ENCODE results near the gene PFN1.
A peak's percentile ranks its signal among the peaks of the same experiment; 100 is the strongest.

The PFN1 gene

DNA sequence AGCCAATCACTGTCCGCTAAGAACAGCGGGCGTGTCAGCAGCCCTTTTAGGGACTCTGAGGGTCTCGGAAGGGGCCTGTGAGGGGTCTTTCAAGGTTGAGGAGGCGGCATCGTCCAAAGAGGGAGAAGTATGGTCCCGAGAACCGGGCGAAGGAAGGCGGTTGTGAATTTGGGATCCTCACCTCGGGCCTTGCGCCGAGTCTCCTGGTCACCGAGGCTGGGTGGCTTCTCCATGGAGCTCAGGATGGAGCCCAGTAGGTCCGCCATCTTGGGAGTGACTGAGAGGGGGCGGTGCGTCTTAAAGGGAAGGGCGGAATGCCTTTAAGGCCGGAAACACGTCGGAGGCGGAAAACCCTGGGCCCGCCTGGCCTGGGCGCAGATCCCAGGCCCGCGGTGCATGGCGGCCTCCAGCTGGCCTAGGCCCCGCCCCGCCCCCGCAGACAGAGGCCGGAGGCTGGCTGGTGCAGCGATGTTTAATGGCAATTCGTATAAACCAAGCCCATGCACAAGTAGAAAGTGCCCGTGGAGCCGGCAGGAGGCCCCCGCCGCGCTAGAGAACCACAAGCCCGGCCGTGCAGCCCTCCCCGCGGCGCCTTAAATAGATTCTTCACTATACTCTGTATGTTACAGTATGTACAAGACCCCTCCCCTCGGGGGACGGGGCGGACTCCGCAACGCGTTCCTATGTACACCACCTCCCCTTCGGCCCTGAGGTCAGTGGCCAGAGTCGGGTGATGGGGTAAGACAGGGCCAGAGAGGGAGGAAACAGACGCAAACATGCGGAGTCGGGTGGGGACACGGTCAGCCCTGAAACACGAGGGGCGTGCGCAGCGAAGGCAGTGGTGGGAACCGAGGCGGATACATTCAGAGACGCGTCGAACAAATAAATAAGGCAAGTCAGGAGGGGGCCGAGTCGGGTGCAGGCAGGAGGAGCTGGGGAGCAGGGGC is 19.5 kb upstream of the PFN1 start, which contains the start of gene SPAG7:
Gene SPAG7, minus strand, starts transcription at position 279 of the 947 bp plus-strand sequence. Its CDS starts 13 bp downstream, at position 266.
- peak; percentile 97 for DNase-seq (ENCODE audit: low spot score)

DNA sequence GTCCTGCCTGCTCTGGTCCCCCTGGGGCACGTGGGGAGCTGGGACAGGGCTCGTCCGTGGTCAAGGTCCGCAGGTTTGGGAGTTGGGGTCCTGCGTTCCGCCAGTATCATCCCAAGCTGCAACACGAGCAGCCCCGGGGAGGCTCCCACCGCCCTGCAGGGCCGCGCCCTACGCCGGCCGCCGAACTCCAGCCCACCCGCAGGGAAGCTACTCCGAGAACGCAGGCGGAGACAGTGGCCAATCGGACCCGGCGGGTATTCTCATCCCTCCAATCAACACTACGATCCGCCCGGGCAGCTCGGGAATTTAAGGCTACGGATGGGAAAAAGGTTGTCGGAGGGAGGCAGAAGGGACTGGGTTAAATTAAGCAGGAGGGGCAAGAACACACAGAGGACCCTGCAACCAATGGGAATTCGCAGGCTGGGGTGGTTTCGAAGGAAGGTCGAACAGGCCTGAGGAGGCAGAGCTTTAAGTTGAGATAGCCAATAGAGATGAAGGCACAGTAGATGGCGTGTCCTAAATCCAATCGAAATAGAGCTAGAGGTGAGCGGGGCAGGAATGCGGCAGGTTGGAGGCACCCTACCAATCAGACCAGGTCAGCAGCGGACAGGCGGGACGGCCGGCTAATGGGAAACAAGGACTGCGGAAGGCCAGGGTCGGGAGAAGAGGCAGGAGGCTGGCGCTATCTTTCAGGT is 18.7 kb upstream of the PFN1 start:
- DNase-seq (ENCODE audit: low spot score): peak; percentile 100

DNA sequence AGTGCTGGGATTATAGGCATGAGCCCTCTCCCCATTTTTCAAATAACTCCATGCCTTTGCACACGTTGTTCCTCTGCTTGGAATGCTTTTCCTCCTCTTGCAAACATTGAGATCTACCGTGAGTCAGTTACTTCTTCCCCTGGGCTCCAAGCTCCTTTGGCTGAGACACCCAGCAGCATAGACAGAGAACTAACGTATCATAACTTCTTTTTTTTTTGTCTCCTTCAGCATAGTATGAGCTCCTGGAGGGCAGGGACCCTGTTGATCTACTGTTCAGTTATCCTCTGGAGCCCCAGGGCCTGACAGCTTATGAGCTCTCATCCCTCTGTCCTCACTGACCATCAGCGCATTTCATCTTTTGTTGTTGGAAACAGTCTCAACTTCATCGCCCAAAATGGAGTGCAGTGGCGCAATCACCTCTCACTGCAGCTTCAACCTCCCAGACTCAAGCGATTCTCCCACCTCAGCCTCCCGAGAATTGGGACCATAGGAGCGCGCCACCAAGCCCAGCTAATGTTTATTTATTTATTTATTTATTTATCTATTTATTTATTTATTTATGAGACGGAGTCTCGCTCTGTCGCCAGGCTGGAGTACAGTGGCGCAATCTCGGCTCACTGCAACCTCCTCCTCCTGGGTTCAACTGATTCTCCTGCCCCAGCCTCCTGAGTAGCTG is 17.1 kb upstream of the PFN1 start:
- DNase-seq (ENCODE audit: low spot score): no peak

DNA sequence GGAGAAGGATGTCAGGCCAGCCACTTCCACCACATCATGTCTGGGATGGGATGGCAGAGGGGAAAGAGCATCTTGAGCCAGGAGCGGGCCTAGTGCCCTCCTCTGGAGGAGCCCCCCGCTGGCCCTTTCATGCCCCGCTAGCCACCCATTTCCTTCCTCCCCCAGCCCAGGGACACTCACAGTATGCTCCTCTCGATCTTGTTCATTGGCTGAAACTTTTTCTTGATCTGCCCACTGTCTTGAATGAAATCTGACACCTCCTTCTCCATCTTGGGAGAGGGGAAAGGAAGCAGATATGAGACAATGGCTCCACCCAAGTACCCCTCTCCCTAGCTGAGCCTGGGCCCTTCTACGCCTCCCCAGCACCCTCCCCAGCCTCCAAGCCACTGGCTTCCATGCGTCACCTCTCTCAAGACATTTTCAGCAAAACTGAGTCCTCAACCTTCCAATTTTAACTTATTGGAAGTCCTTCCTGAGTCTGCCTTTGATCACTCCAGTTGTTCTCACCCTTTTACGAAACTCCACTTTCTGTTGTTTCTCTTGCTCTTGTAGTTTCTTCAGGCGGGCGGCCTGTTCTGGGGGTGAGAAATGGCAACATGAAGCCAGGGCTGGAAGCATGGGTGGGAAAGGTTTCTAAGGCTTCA is 12.1 kb upstream of the PFN1 start:
- no peak for DNase-seq (ENCODE audit: low spot score)

DNA sequence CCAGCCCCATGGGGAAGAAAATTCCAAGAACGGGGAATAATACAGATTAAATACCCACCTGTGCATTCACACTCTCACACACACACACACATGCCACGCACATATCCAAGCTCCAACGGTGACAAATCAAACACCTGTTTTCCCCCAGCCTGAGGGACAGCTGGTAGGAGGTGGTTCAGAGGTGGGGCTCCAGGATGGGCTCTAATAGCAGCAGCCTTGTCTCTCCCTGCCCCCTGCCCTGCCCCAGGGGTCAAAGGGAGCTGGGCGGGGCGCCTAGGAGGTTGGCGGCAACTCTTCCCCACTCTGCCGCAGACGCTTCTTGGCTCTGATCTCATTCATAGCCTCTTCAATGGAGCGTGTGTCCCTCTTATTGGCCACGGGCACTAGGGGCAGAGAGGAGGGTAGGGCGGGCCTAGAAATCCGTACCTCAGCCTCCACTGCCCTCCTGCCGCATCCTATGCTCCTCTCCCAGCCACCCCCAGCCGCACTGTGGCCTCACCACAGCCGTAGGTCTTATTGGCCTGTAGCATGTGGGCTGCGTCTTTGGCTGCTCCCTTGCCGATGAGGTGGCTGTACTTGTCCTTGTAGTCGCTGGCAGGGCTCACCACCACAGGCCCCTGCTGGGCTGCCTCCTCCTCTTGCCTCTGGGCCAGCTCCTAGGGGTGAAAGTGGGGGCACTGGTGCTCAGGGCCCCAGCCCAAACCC is 11.1 kb upstream of the PFN1 start:
- no peak for DNase-seq (ENCODE audit: low spot score)

DNA sequence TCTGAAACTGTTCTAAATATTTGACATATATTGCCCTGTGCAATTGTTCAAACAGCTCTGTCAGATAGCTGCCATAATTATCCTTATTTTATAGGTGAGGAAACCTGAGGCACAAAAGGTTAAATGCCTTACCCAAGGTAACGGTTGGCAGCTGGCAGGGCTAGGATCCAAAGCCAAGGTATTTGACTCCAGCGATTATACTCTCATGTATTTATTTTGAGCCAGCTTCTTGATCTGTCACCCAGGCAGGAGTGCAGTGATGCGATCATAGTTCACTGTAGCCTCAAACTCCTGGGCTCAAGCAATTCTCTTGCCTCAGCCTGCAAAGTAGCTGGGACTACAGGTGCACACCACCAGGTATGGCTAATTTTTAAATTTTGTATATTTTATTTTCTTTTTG is 9.8 kb upstream of the PFN1 start:
- no peak for DNase-seq (ENCODE audit: low spot score)

DNA sequence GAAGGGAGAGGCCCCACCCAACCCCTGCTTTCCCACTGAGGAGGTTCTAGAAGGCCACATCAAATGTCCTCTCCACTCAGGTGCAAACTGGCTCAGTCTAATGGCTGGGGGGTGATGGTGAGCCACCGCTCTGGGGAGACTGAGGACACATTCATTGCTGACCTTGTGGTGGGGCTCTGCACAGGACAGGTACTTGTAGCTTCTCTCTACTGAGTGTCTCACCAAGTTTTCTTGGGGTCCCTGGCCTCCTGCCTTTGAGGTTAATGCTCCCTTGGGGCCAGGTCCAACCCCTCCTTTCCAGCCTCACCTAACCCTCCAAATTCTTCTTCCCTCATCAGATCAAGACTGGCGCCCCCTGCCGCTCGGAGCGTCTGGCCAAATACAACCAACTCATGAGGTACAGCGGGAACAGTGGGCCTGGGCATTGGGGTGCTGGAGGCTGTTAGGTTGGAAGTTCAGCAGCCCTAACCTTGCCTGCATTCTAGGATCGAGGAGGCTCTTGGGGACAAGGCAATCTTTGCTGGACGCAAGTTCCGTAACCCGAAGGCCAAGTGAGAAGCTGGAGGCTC is 8.2 kb upstream of the PFN1 start:
- DNase-seq (ENCODE audit: low spot score): no peak

DNA sequence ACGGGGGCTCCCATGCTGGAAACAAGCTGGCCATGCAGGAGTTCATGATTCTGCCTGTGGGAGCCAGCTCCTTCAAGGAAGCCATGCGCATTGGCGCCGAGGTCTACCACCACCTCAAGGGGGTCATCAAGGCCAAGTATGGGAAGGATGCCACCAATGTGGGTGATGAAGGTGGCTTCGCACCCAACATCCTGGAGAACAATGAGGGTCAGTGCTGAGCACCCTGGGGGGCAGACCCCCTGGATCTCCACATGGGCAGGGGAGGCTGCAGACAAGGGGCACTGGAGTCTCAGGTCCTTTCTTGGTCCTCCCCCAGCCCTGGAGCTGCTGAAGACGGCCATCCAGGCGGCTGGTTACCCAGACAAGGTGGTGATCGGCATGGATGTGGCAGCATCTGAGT is 6.8 kb upstream of the PFN1 start:
- no peak for DNase-seq (ENCODE audit: low spot score)

DNA sequence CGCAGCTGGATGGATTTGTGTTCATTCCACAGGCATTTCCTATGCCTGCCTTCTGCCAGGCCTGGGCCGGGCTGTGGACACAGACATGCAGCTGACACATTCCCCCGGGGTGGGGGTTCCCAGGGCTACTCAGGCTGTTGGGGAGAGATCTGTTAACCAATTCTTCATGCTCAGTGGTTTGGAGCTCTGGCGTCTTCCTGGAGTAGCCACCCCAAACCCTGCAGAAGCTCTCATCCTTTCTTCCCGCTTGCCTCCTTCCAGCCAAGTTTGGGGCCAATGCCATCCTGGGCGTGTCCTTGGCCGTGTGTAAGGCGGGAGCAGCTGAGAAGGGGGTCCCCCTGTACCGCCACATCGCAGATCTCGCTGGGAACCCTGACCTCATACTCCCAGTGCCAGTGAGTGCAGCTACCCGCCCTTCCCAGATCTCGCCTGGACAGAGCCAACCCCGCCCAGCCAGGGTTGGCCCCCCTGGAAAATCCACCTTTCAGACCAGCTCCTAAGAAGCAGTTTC is 5.2 kb upstream of the PFN1 start:
- no peak for DNase-seq (ENCODE audit: low spot score)

DNA sequence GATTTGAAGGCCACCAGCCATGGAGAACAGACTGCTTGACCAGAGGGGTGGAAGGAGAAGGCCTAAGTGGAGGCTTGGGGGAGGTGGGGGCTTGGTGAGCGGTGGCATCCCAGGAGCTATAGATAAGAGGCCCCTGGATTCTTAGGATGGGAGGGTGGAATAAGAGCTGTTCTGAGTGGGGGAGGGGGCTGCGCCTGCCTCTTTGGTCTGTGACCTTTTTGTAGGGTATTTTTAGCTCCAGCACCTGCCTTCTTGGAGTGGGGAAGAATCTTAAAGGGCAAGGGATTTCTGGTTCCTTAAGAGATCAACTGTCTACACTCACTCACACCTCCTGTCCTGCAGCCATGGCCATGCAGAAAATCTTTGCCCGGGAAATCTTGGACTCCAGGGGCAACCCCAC is 3.2 kb upstream of the PFN1 start:
- no peak for DNase-seq (ENCODE audit: low spot score)

DNA sequence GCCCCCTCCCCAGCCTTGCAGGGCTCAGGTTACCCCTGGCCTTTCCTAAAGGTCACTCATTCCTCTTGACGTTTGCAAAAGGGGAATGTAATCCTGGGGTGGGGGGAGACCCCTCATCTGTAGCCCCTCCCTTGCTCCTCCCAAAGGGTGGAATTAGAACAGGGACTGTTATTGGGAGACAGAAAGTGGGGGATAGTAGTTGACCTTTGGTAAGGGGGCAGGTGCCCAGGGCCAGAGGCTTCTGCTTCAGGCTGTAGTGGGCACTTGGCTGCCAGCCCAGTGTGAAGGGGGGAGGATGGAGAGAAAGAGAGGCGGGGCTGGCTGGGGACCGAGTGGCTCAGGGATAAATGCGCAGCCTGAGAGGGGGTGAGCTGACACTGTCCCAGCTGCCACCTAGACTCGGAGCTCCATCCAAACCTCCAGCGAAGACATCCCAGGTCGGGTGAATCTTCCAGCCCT is 2.4 kb upstream of the PFN1 start, which contains the start of gene ENO3:
Gene ENO3, plus strand, starts transcription at position 374 of the 459 bp plus-strand sequence. CDS start 711 bp downstream, outside the sequence.
- no peak for DNase-seq (ENCODE audit: low spot score)

DNA sequence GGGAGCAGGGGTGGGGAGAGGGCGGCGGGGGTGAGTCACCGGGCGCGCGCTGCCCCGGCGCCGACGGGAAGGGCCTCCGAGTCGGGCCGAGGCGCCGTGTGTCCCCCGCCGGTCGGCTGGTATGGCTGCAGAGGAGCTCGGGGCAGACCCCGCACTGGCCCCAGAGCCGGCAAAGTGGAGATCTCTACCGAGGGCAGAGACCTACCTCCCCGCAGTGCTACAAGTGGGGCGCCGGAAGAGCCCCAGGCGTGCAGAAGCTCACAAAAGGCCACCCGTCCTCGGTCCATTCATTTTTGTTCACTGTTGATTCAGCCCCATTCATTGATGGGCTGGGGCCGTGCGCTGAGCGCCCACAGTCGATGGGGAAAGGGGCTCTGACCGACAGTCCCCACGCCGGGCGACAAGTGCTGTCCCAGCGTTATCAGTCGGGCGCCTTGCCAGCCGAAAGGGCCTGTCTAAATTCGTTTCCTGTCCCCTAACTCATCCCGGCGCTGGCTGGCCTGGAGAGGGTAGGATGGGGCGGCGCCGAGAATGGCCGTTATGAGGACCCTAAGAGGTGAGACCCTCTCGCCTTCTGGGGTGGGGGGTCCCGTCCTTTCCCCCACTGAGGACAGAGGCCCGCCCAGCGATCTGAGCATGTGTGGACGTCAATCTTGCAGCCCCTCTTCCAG is 1.9 kb upstream of the PFN1 start:
- no peak for DNase-seq (ENCODE audit: low spot score)

DNA sequence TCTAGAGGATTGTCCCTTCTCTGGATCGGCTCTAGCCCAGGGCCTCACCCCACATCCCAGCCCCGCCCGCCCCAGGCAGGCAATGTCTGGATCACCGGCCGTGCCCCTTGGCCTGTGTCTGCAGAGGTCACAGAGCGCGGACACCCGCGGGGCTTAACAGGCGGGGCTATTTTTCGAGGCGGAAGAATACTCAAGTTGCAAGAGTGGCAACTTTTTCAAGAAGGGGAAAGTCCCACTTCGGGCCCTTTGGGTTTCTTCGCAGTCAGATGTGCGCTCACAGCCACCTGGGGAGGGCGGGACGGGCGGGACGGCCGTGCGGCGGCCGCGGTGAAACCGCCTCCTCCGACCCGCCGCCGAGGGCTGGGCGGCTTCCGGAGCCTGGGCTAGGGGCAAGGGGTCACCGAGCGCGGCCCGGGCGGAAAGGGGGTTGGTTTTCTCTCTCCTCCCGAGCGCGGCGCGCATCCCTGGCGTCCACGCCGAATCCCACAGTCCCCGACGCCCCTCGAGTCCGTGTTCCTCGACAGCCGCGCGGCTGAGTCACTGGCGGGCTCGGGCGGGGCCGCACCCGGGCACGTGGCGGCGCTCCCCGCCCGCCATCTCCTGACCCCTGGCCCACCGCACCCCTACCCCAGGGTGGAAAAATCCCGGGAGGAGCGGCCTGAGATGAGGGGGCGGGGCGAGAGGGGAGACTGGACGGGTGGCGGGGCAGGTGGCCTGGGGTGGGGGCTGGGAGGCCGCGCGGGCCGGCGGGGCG is 1.2 kb upstream of the PFN1 start:
- peak; percentile 53 for DNase-seq (ENCODE audit: low spot score)

DNA sequence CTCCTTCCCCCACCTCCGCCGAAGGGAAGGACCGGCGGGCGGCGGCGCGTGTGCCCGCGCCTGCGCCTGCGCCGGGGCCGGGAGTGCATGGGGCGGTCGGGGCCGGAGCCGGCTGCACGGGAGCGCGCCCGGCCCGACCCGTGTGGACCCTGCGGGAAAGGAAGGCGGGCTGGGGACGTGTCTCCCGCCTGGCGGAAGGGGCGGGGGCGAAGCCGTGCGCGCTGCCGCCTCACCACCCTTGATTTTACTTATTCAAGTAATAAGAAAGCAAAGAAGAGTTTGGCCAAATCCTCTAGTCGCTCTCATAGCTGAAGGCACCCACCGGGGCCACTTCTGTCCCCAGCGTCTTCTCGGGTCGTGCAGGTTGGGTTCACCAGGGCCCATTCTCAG is 596 bp upstream of the PFN1 start:
- peak; percentile 84 for DNase-seq (ENCODE audit: low spot score)

DNA sequence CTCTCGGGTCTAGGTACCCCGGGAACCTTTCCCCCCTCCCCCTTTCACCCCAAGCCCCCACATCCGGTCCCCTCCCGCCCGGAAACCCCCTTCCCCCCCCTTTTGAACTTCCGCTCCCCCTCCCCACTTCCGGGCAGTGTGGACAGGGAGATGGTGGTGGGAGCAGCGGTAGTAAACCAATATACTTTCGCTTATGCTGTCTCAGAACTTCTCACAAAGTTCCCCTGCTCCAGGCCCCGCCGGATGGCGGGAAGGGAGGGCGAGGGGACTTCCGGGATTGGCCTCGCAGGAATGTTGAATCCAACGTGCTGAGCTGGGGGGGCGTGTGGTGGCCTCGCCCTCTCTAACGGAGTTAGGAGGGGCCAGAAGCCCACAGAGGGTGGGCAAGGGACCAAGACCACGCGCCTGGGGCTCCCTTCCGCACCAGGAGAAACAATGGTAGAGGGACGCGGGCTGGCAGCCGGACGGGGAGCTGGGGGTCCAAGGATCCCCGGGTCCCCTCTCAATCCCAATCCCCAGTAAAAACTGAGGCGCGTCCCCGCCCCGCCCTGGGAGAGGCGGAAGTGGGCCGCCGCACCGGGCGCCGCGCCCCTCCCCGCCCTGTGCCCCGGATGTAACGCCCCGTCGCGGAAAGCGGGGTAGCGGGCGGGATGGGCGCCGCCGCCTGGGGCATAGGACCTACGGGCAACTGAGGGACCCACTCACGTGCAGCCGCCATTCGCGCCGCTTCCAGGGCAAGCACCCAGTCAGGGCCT is 742 bp downstream of the PFN1 start:
- DNase-seq (ENCODE audit: low spot score): no peak

DNA sequence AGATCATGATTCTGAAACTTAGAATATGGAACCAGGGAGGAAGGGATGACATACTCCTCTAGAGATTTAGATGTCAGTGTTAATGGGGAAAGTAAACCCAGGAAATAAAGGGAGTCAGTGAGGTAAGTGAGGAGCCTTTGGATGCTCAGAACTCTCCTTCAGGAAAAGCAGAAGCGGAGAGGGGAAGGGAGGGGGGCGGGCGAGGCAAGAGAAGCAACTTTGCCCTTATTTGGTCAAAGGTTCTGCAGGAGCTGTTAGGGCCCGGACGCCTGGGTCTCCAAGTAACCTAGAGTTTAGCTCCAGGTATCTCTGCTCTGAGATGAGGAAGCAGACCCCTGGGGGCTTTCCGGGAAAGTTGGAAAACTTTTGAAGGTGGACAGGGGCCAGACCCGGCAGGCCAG is 1.3 kb downstream of the PFN1 start:
- no peak for DNase-seq (ENCODE audit: low spot score)

DNA sequence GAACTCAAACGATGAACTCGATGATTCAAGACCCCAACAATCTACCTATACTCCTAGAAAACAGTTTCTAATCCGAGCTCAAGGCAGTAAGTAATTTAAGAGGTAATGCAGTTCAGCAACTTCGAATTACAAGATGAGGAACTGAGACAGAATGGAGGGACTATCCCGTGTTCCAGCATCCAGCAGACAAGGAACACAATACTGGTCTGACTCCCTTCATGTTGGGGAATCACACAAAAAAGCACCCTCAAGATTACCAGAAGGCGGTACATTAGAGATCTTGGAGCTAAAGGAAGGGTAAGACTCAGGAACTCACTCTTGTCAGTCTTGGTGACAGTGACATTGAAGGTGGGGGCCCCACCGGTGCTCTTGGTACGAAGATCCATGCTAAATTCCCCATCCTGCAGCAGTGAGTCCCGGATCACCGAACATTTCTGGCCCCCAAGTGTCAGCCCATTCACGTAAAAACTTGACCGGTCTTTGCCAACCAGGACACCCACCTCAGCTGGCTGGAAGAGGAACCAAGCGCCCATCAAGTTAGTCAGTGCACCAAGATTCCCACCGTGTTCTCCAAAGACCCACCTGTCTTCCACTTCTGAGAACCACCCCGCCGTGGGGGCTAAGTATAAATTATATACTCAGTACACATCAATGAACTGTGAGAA is 1.9 kb downstream of the PFN1 start:
- no peak for DNase-seq (ENCODE audit: low spot score)

DNA sequence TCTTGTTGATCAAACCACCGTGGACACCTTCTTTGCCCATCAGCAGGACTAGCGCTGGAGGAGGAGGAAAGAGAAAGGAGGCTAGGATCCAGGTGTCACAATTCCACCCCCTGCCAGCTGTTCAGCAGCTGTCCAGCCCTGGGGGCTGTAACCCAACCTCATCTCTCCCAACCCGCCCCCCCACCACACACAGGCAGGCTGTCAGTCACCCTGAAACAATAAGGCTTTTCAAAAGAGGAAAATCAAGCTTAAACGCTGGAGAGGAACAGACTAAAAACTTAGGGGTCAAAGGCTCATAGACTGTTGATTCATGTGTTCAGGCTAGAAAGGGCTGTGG is 2.4 kb downstream of the PFN1 start:
- no peak for DNase-seq (ENCODE audit: low spot score)

All from pons (tissue), 1 donor.